ENCODE measurements around the gene PACRG.

Gene PACRG

DNA sequence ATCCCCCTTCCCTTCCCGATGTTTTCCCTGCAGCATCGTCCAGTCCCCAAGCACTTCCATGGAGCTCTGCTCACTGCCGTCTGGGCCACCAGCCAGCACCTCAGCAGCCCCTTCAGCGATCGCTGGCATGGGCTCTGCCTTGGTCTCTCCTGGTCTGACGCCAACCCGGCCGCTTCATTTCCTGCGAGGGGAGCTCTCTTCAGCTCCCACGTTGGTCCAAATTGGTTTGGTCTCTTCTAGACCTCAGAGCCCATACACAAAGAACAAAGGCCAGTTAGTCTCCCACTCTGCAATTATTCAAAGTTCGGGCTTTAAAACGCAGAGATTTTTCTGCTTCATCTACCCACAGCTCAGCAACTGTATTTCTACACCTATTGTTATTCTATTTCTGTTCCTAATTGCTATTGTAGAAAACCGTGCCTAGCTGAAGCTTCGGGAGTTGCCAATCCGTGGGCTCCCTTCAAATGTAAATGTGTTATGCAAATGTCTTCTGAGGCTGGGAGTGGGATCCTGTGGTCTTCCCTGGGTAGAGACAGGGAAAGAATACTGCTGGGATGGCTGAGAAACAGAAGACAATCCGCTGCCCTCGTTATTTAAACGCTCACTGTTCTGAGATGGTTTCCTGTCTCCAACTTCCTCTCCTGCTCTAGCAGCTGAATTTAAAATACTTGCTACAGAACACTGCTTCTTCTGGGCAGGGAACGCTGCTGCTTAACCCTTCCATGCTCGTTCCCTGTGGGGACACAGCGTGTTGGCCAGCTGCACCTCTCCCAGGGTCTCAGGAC is 532.5 kb downstream of the PACRG start:
- DNase-seq (ENCODE audit: low spot score) = no peak
- peak overlapping the region; percentile 68 for H3K4me3 ChIP-seq
- TF ChIP-seq, protein P1, sequence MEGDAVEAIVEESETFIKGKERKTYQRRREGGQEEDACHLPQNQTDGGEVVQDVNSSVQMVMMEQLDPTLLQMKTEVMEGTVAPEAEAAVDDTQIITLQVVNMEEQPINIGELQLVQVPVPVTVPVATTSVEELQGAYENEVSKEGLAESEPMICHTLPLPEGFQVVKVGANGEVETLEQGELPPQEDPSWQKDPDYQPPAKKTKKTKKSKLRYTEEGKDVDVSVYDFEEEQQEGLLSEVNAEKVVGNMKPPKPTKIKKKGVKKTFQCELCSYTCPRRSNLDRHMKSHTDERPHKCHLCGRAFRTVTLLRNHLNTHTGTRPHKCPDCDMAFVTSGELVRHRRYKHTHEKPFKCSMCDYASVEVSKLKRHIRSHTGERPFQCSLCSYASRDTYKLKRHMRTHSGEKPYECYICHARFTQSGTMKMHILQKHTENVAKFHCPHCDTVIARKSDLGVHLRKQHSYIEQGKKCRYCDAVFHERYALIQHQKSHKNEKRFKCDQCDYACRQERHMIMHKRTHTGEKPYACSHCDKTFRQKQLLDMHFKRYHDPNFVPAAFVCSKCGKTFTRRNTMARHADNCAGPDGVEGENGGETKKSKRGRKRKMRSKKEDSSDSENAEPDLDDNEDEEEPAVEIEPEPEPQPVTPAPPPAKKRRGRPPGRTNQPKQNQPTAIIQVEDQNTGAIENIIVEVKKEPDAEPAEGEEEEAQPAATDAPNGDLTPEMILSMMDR (IDR thresholded peaks at IDR 0.05) = no peak
- H3K27ac ChIP-seq = no peak overlapping the region

DNA sequence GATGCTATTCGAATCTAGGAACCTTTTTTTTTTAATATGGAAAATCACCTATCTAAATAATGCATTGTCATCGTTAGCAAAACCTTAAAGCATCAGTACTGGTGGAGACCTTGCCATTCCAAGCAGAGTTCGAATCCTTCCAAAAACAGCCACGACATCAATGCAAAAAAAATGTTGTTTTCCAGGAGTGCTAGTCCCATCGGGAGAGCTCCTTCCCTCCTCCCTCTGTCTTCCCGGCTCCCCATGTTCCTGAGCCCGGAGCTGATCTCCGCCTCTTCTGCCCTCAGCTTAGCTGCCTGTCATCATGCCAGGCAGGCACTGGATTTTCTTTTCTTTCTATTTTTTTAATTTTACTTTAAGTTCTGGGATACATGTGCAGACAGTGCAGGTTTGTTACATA is 533.1 kb downstream of the PACRG start:
- H3K4me3 ChIP-seq = peak overlapping the region; percentile 68
- DNase-seq (ENCODE audit: low spot score) = no peak
- H3K27ac ChIP-seq = no peak overlapping the region
- TF ChIP-seq, protein P1 (IDR thresholded peaks at IDR 0.05) = no peak

DNA sequence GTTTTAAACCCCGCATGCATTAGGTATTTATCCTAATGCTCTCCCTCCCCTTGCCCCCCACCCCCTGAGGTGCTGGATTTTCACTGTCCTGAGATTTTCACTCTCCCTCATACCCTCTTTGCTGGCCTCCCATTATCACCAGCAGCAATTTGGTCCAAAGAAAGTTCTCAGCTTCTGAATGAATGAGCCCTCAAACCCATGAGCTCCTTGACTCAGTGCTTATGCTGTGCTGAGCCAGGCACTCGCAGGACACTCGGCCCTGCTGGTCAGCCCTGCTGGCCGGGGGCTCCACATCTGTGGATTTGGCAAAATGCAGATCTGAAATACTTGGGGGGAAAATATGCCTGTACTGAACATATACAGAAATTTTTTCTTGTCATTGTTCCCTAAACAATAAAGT is 533.6 kb downstream of the PACRG start:
- TF ChIP-seq, protein P1 (IDR thresholded peaks at IDR 0.05) = no peak
- Histone ChIP-seq H3K27ac (no peak overlapping the region), H3K4me3 (no peak overlapping the region)
- DNase-seq (ENCODE audit: low spot score) = no peak

DNA sequence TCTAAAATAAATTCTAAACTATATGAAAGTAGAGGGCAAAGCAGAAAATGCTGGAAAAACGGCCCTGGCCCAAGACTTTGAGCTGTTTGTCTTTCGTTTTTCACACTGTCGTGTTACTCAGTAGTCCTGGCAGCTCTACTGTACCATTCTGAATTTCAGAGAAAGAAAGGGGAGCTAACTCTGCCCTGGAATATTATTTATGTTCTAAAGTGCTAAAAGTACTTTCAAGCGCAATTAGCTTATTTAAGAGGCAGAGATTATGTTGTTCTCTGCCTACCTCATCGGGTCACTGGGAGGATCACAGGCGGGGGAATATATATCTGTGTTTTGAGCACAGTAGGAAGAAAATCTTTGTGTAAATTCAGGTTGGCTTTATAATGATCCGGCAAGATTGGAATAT is 534.3 kb downstream of the PACRG start:
- TF ChIP-seq, protein P1 (IDR thresholded peaks at IDR 0.05) = no peak
- Histone ChIP-seq H3K27ac (no peak overlapping the region), H3K4me3 (no peak overlapping the region)
- DNase-seq (ENCODE audit: low spot score) = no peak

DNA sequence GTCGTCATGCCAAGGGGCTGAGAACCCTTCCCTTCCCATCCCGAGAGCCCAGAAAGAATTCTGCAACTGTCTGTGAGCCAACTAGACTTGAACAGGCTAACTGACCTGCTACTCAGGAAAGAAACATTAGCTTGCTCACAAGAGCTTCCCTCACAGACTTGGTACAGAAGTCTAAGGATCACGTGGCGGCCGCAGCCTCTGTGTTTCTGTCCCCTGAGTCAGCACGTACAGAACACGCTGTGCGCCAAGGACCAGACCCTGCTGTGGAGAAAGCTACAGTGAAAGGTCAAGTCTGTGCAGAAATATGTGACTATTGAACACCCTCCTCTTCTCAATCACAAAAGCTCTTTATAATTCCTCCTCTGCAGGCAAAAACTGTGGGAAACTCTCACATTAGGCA is 535.4 kb downstream of the PACRG start:
- TF ChIP-seq, protein P1 (IDR thresholded peaks at IDR 0.05) = no peak
- no peak for DNase-seq (ENCODE audit: low spot score)
- Histone ChIP-seq H3K27ac (no peak overlapping the region), H3K4me3 (no peak overlapping the region)

DNA sequence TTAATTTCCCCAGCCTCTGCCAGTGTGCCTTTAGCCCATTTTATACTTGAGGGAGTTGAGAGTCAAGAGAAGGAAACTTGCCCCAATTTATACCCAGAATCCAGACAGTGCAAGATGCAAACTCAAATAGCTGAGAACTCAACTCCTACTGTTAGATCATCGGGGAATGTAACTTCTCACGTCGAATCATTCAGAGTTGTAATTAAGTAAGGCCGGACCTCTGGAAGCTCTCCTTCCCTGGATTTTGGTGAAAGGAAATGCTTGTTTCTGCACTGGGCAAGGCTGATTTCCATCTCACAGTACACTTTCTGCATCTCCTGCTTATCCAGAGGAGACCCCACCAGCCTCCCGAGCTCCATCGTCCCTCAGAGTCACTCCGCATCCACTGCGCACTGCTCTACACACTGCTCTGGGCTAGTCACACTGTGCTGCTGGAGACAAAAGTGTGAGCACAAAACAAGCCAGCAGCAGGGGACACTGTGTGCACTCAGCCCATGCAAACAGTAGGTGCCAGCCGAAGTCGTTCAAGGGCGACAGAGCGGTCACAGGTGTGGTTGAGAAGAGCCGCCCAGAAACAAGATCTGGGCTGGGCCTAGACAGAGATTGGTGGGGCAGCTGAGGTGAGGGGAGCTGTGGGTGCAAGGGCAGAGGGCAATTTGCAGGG is 536.4 kb downstream of the PACRG start:
- Histone ChIP-seq H3K27ac (no peak overlapping the region), H3K4me3 (no peak overlapping the region)
- no peak for DNase-seq (ENCODE audit: low spot score)
- TF ChIP-seq, protein P1 (IDR thresholded peaks at IDR 0.05) = no peak

DNA sequence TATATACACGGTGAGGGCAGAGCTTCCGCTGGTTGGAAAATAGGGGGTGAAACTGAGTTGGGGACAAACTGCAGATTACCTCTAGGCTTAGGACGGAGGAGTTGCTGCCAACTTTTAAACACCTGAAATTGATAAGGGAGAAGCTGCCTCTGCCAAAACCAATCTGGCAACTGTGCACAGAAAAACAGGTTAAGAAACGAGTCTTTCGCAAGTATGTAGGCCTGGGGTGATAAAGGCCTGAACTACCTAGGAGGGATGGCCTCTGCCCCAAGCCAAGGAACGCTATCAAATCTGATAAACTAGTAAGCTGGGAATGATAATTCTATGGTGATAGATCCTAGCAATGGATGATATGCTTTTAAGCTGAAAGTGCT is 536.9 kb downstream of the PACRG start:
- DNase-seq (ENCODE audit: low spot score) = no peak
- Histone ChIP-seq H3K4me3 (no peak overlapping the region), H3K27ac (no peak overlapping the region)
- TF ChIP-seq, protein P1 (IDR thresholded peaks at IDR 0.05) = no peak
